Measurements from ENCODE around the gene MYH15.

The MYH15 gene

DNA sequence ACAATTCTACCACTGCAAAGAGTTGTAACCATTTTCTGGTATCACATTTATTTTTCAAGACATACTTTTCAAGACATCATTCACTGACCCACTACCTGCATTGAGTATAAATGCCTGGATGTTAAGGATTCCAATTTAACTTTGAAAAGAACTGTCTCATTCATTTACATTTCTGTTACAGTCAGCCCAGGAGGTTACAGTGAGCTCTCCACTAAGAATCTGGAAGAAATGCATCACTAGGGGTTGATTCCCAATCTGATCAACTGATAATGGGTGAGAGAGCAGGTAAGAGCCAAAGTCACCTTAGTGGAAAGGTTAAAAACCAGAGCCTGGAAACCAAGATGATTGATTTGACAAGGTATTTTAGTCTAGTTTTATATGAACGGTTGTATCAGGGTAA lies 133.0 kb downstream of the MYH15 start:
- Histone ChIP-seq H3K27ac (no peak overlapping the region), H3K36me3 (ENCODE audit: control insufficient read depth, insufficient read depth, low read length) (no peaks in the 10 kb centered on the region), H3K4me2 (ENCODE audit: low read length) (no peak overlapping the region), H3K79me2 (no peaks in the 10 kb centered on the region), H3K4me1 (no peaks in the 10 kb centered on the region), H3K4me3 (ENCODE audit: low read depth, low read length) (no peak overlapping the region), H2AFZ (no peak overlapping the region), H3K27me3 (ENCODE audit: control insufficient read depth, insufficient read depth, low read length) (no peaks in the 10 kb centered on the region), H3K9ac (no peak overlapping the region), H3K9me3 (ENCODE audit: control insufficient read depth, low read length) (no peaks in the 10 kb centered on the region)
- no peak for TF ChIP-seq CTCF (IDR thresholded peaks at IDR 0.05)

DNA sequence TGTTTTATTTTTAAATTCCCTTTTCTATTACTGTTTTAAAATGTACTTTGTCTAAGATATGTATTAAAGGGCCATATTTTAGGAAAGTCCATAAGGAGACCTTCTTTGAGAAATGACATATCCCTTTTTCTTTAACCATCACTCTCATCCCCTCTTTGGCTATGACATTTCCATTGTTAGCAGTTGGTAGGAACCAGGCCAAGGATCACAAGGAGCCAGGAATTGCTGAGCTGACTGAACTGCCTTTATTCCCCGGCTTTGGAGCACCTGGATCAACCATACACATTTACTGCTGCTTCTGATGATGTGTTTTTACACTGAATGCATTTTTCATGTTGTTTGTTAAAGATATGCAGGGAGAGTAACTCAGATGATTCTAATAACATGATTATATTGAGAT lies 134.4 kb downstream of the MYH15 start:
- H3K4me1 ChIP-seq, result no peaks in the 10 kb centered on the region
- no peak overlapping the region for H2AFZ ChIP-seq
- no peak overlapping the region for H3K27ac ChIP-seq
- H3K79me2 ChIP-seq, result no peaks in the 10 kb centered on the region
- no peak overlapping the region for H3K4me3 ChIP-seq (ENCODE audit: low read depth, low read length)
- no peak overlapping the region for H3K9ac ChIP-seq
- H3K4me2 ChIP-seq (ENCODE audit: low read length), result no peak overlapping the region
- no peaks in the 10 kb centered on the region for H3K27me3 ChIP-seq (ENCODE audit: control insufficient read depth, insufficient read depth, low read length)
- no peaks in the 10 kb centered on the region for H3K36me3 ChIP-seq (ENCODE audit: control insufficient read depth, insufficient read depth, low read length)
- no peak for TF ChIP-seq CTCF (IDR thresholded peaks at IDR 0.05)
- H3K9me3 ChIP-seq (ENCODE audit: control insufficient read depth, low read length), result no peaks in the 10 kb centered on the region

DNA sequence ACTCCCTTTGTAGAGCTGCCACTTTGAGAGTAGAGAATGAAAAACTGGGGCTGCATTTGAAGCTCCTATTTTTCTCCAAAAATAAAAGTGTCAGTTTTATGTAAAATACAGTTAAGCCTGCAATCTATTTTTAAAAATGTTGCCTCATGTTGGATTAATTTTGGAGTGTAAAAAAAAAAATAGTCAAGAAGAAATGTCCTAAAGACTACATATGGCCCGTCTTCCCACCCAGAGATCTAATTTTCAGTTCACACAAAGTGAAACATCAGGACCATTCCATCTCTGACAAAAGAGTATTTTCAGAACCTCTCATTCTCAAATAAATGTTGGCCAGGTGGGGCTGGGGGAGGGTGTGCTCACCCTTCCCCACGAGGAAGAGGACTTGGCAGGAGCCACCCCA lies 151.4 kb downstream of the MYH15 start:
- Histone ChIP-seq H3K9ac (no peak overlapping the region), H3K4me1 (no peaks in the 10 kb centered on the region), H3K4me3 (ENCODE audit: low read depth, low read length) (no peak overlapping the region), H2AFZ (no peak overlapping the region), H3K27ac (no peak overlapping the region), H3K36me3 (ENCODE audit: control insufficient read depth, insufficient read depth, low read length) (no peaks in the 10 kb centered on the region), H3K79me2 (no peaks in the 10 kb centered on the region), H3K9me3 (ENCODE audit: control insufficient read depth, low read length) (no peaks in the 10 kb centered on the region), H3K27me3 (ENCODE audit: control insufficient read depth, insufficient read depth, low read length) (no peaks in the 10 kb centered on the region), H3K4me2 (ENCODE audit: low read length) (no peak overlapping the region)
- TF ChIP-seq CTCF (IDR thresholded peaks at IDR 0.05), result no peak

DNA sequence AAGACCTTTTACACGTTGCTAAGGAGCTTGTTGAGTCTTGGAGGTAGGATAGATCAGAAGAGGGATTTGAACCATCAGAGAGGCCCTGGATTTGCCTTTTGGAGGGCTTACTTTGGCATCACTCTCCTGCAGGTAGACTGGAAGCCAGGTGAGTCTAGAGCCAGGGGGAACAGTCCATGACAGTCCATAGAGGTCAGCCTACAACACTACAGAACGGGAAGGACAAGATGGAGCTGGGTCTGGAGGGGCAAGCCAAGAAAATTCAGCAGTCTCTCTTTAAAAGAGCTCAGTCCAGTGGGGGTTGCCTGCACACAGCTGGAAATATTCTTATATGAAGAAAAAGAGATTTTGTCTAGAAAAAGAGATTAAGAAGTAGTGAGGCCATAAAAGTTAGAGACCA lies 153.4 kb downstream of the MYH15 start:
- TF ChIP-seq CTCF (IDR thresholded peaks at IDR 0.05), result no peak
- Histone ChIP-seq H3K9me3 (ENCODE audit: control insufficient read depth, low read length) (no peaks in the 10 kb centered on the region), H3K9ac (no peak overlapping the region), H3K4me1 (no peaks in the 10 kb centered on the region), H3K27me3 (ENCODE audit: control insufficient read depth, insufficient read depth, low read length) (no peaks in the 10 kb centered on the region), H2AFZ (no peak overlapping the region), H3K79me2 (no peaks in the 10 kb centered on the region), H3K4me2 (ENCODE audit: low read length) (no peak overlapping the region), H3K36me3 (ENCODE audit: control insufficient read depth, insufficient read depth, low read length) (no peaks in the 10 kb centered on the region), H3K4me3 (ENCODE audit: low read depth, low read length) (no peak overlapping the region), H3K27ac (no peak overlapping the region)

DNA sequence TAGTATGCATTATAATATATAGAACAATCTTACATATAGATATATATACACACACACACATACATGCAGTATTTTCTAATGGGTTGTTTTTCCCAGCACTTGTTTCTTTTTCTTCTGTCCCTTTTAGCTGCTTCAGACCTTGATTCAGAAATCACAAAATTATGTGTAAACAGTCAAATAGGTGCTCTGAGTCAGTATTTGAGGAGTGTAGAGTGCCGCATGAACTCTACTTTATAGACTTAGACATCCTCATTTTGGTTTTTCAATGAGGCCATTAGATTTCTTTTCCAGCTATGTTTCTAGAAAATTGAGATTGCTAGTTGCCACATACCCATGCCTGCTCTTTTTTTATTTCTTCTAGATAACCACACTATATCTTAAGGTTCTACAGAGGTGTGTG lies 155.8 kb downstream of the MYH15 start:
- H3K36me3 ChIP-seq (ENCODE audit: control insufficient read depth, insufficient read depth, low read length), result no peaks in the 10 kb centered on the region
- H2AFZ ChIP-seq, result no peak overlapping the region
- no peaks in the 10 kb centered on the region for H3K4me1 ChIP-seq
- H3K79me2 ChIP-seq, result no peaks in the 10 kb centered on the region
- TF ChIP-seq CTCF (IDR thresholded peaks at IDR 0.05), result no peak
- no peak overlapping the region for H3K9ac ChIP-seq
- H3K4me2 ChIP-seq (ENCODE audit: low read length), result no peak overlapping the region
- H3K9me3 ChIP-seq (ENCODE audit: control insufficient read depth, low read length), result no peaks in the 10 kb centered on the region
- no peak overlapping the region for H3K4me3 ChIP-seq (ENCODE audit: low read depth, low read length)
- no peak overlapping the region for H3K27ac ChIP-seq
- no peaks in the 10 kb centered on the region for H3K27me3 ChIP-seq (ENCODE audit: control insufficient read depth, insufficient read depth, low read length)
